Measurements from ENCODE around the gene UBA1. TPM values are rescaled to one million over a fixed set of nuclear protein-coding genes. Genes with fewer than 3 reads are reported as not detected.
A peak's percentile ranks its signal among the peaks of the same experiment; 100 is the strongest.

UBA1 gene
- total and polyA plus RNA-seq, 10 of the 15 experiments (the other 5 are each of a cell fraction or from before 2014, with no cell fraction given), result 60.4 to 314 (median 216) TPM

GRCh38 chrX:47232803-47233332, 39.2 kb downstream of the UBA1 start, which contains the start of gene USP11 (continued):
- TF ChIP-seq ETV6 (conservative IDR thresholded peaks at IDR 0.05 in 1 of 2, IDR thresholded peaks at IDR 0.05 in 1 of 2; ENCODE audit: borderline replicate concordance in 1 of 2, low read depth in 1 of 2) (peak in 1 of 2 experiments; percentile 43; a peak in 1 of 4 replicates), IRF4 (IDR thresholded peaks at IDR 0.05; ENCODE audit: low read depth, low read length) (no peak), POLR2AphosphoS2 (IDR thresholded peaks at IDR 0.05; ENCODE audit: low read depth, low read length) (peak; percentile 85; the same call in 1 of the 2 replicates), ESRRA (IDR thresholded peaks at IDR 0.05; ENCODE audit: low read length) (no peak), CREB1 (IDR thresholded peaks at IDR 0.05; ENCODE audit: low read depth) (peak; percentile 35; the same call in 1 of the 2 replicates), CEBPZ (IDR thresholded peaks at IDR 0.05; ENCODE audit: low read depth, low read length) (no peak), MAX (IDR thresholded peaks at IDR 0.05; ENCODE audit: low read depth, low read length) (peak; percentile 46; the same call in 1 of the 2 replicates), NBN (IDR thresholded peaks at IDR 0.05) (no peak), IRF5 (IDR thresholded peaks at IDR 0.05; ENCODE audit: borderline replicate concordance) (no peak), NFXL1 (IDR thresholded peaks at IDR 0.05; ENCODE audit: borderline replicate concordance) (no peak), SREBF2 (IDR thresholded peaks at IDR 0.05; ENCODE audit: low read length) (no peak), PRDM15 (CRISPR knock-in tag; IDR thresholded peaks at IDR 0.05) (no peak), CHD1 (IDR thresholded peaks at IDR 0.05; ENCODE audit: low read depth, low read length) (no peak), ZZZ3 (IDR thresholded peaks at IDR 0.05; ENCODE audit: control insufficient read depth, insufficient read length, low read depth) (no peak), BCL3 (IDR thresholded peaks at IDR 0.05; ENCODE audit: borderline replicate concordance, insufficient read depth, low read depth, low read length, poor library complexity, severe bottlenecking) (no peak)

Data from GM12878 (cell line).